Keratinocyte (primary cell): ENCODE data around the gene F7. TPM values are rescaled to one million over a fixed set of nuclear protein-coding genes. Genes with fewer than 3 reads are reported as not detected.

ENCODE experiments used
- DNase-seq: peaks from one replicate; pipeline ENCODE4 v3.0.0-alpha.2; 2011; ENCODE audit warnings: low read depth, missing footprints, low spot score
- FAIRE-seq: peaks from 2 replicates; lab custom pipeline; 2011; peaks lifted over from hg19 to GRCh38; lab: Jason Lieb, UNC
- H2AFZ ChIP-seq: 2 replicates; pipeline ENCODE4 v1.6.0; 2012; ENCODE audit warnings: low read length, control low read depth, inconsistent platforms; ENCODE audit not compliant: control insufficient read depth
- H3K27ac ChIP-seq: 2 replicates; pipeline ENCODE4 v1.5.1; 2011; ENCODE audit warnings: low read length; ENCODE audit not compliant: control insufficient read depth, insufficient read depth
- H3K27me3 ChIP-seq: 3 replicates; pipeline ENCODE4 v1.6.0; 2011; ENCODE audit warnings: low read length; ENCODE audit not compliant: control insufficient read depth, insufficient read depth; ENCODE audit errors: extremely low read depth
- H3K36me3 ChIP-seq, 2 experiments: 2 replicates in 1 of 2; 3 replicates in 1 of 2; pipeline ENCODE4 v1.5.1; 2011; ENCODE audit warnings: low read length in 2 of 2, mild to moderate bottlenecking in 1 of 2; ENCODE audit not compliant: control insufficient read depth in 2 of 2, insufficient read depth in 2 of 2; ENCODE audit errors: extremely low read depth in 1 of 2
- H3K4me1 ChIP-seq: 3 replicates; pipeline ENCODE4 v1.5.1; 2011; ENCODE audit warnings: low read length; ENCODE audit not compliant: control insufficient read depth, insufficient read depth; ENCODE audit errors: extremely low read depth
- H3K4me2 ChIP-seq: 3 replicates; pipeline ENCODE4 v1.6.0; 2011; ENCODE audit warnings: low read depth, low read length; ENCODE audit not compliant: control insufficient read depth, insufficient read depth; ENCODE audit errors: extremely low read depth
- H3K4me3 ChIP-seq, 3 experiments: fragments of 200-600 bp in 1 of 3; sonication (generic) in 1 of 3; 2 replicates in 2 of 3; 3 replicates in 1 of 3; pipeline ENCODE4 v1.5.1; 2011 to 2016; ENCODE audit warnings: low read length in 3 of 3, mild to moderate bottlenecking in 3 of 3, control low read depth in 2 of 3, inconsistent platforms in 1 of 3, low read depth in 1 of 3, mixed read lengths in 1 of 3, mixed run types in 1 of 3, moderate library complexity in 1 of 3; ENCODE audit not compliant: control insufficient read depth in 2 of 3, insufficient read depth in 2 of 3; ENCODE audit errors: extremely low read depth in 1 of 3
- H3K79me2 ChIP-seq: 2 replicates; pipeline ENCODE4 v1.6.0; 2012; ENCODE audit warnings: low read length; ENCODE audit not compliant: control insufficient read depth, insufficient read depth
- H3K9ac ChIP-seq: 3 replicates; pipeline ENCODE4 v1.6.0; 2011; ENCODE audit warnings: low read length; ENCODE audit not compliant: control insufficient read depth, insufficient read depth; ENCODE audit errors: extremely low read depth
- H3K9me1 ChIP-seq: 3 replicates; pipeline ENCODE4 v1.6.0; 2011; ENCODE audit warnings: low read length; ENCODE audit not compliant: control insufficient read depth, insufficient read depth; ENCODE audit errors: extremely low read depth
- H3K9me3 ChIP-seq: 2 replicates; pipeline ENCODE4 v1.5.1; 2012; ENCODE audit warnings: low read depth, low read length; ENCODE audit not compliant: control insufficient read depth
- H4K20me1 ChIP-seq: 3 replicates; pipeline ENCODE4 v1.6.0; 2011; ENCODE audit warnings: low read length; ENCODE audit not compliant: control insufficient read depth, insufficient read depth; ENCODE audit errors: extremely low read depth
- EZH2 ChIP-seq: IDR thresholded peaks from one replicate; pipeline ENCODE4 v1.6.1; 2012; ENCODE audit warnings: inconsistent platforms, mild to moderate bottlenecking, low read length, moderate library complexity
- dilution Hi-C: fragments of 300-500 bp; cut with MboI; formaldehyde crosslinking; loops from one replicate; pipeline ENCODE4 v1.7.0; 2020; ENCODE audit warnings: low sequenced_read_pairs; ENCODE audit not compliant: extremely low pct_ligation_motif_present
- polyA plus RNA-seq, 5 experiments: library from polyadenylated mRNA; depleted of rRNA in 3 of 5; stranded (reverse) in 3 of 5; stranded (forward) in 1 of 5; unstranded in 1 of 5; fragments of >200 nt; gene quantifications; 1 replicate in 1 of 5; 2 replicates in 3 of 5; 3 replicates in 1 of 5; pipeline versions ENCODE4 v1.2.1 to v1.2.3, GENCODE V29; 2011 to 2012; ENCODE audit warnings: missing spikeins in 2 of 5, low read depth in 1 of 5, low replicate concordance in 1 of 5
- TF ChIP-seq, protein P1 (sequence below), 3 experiments: IDR thresholded peaks in 1 of 3; conservative IDR thresholded peaks in 1 of 3; optimal IDR thresholded peaks in 1 of 3; 2 replicates in 2 of 3; 3 replicates in 1 of 3; pipeline versions ENCODE3 to v1.5.1; 2011; ENCODE audit warnings: low read length in 3 of 3, mild to moderate bottlenecking in 3 of 3, moderate library complexity in 2 of 3, control low read depth in 1 of 3, inconsistent platforms in 1 of 3; ENCODE audit not compliant: insufficient read depth in 2 of 3; ENCODE audit errors: extremely low read depth in 1 of 3

Gene F7
- polyA plus RNA-seq, 1 donor (not counting 4 experiments of a cell fraction or from before 2014, with no cell fraction given) = not detected

DNA sequence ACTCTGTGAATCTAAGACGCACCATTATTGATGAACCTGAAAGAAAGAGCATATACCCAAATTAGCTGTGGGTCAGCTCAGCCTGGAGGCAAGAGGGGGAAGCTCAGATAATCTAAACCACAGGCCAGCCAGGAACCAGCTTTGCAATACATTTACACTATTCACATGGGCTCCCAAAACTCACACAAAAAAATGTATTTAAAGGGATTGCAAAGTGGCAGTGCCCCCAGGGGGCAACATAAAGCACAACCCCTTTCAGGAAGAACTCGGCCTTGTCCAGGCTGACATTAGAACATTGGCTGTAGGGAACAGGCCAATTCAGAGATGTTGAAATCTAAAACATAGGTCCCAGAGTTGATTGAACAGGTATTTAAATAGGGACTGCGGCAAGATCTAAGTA is 49.6 kb downstream of the F7 start:
- Histone ChIP-seq H3K27me3 (peaks cover 29% of the 10 kb centered on the region), H3K4me3 (no peak overlapping the region), H3K27ac (no peak overlapping the region), H3K36me3 (no peaks in the 10 kb centered on the region), H3K4me2 (no peak overlapping the region), H4K20me1 (no peaks in the 10 kb centered on the region), H3K79me2 (no peaks in the 10 kb centered on the region), H3K9me3 (no peaks in the 10 kb centered on the region), H3K9me1 (no peaks in the 10 kb centered on the region), H3K9ac (no peak overlapping the region), H2AFZ (no peak overlapping the region), H3K4me1 (peaks cover 9% of the 10 kb centered on the region)
- dilution Hi-C loops = no loop called here
- no peak for DNase-seq
- FAIRE-seq = no peak
- TF ChIP-seq, protein P1, sequence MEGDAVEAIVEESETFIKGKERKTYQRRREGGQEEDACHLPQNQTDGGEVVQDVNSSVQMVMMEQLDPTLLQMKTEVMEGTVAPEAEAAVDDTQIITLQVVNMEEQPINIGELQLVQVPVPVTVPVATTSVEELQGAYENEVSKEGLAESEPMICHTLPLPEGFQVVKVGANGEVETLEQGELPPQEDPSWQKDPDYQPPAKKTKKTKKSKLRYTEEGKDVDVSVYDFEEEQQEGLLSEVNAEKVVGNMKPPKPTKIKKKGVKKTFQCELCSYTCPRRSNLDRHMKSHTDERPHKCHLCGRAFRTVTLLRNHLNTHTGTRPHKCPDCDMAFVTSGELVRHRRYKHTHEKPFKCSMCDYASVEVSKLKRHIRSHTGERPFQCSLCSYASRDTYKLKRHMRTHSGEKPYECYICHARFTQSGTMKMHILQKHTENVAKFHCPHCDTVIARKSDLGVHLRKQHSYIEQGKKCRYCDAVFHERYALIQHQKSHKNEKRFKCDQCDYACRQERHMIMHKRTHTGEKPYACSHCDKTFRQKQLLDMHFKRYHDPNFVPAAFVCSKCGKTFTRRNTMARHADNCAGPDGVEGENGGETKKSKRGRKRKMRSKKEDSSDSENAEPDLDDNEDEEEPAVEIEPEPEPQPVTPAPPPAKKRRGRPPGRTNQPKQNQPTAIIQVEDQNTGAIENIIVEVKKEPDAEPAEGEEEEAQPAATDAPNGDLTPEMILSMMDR (optimal IDR thresholded peaks at IDR 0.05 in 1 of 3, IDR thresholded peaks at IDR 0.05 in 1 of 3, conservative IDR thresholded peaks at IDR 0.05 in 1 of 3; ENCODE audit: extremely low read depth in 1 of 3, insufficient read depth in 2 of 3, low read length in 3 of 3) = no peak

DNA sequence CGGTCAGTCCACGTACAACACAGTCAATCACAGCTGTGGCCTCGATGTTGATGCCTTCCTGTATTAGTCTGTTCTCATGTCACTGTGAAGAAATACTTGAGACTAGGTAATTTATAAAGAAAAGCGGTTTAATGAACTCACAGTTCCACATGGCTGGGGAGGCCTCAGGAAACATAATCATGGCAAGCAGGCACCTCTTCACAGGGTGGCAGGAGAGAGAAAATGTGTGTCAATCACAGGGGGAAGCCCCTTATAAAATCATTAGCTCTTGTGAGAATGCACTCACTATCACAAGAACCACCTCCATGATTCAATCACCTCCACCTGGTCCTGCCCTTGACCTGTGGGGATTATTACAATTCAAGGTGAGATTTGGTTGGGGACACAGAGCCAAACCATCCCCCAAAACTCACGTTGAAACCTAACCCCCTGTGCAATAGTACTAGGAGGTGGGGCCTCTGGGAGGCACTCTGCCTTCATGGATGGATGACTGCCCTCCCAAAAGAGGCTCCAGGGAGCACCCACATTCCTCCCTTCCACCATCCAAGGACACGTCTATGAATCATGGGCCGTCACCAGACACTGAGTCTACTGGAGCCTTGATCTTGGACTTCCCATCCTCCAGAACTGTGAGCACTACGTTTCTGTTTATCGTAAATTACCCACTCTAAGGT is 50.5 kb downstream of the F7 start:
- H2AFZ ChIP-seq = no peak overlapping the region
- H3K79me2 ChIP-seq = no peaks in the 10 kb centered on the region
- H4K20me1 ChIP-seq = no peaks in the 10 kb centered on the region
- no peaks in the 10 kb centered on the region for H3K9me1 ChIP-seq
- no peaks in the 10 kb centered on the region for H3K36me3 ChIP-seq
- dilution Hi-C loops = no loop called here
- H3K9me3 ChIP-seq = no peaks in the 10 kb centered on the region
- DNase-seq = no peak
- H3K9ac ChIP-seq = no peak overlapping the region
- H3K4me2 ChIP-seq = no peak overlapping the region
- TF ChIP-seq, protein P1 (optimal IDR thresholded peaks at IDR 0.05 in 1 of 3, IDR thresholded peaks at IDR 0.05 in 1 of 3, conservative IDR thresholded peaks at IDR 0.05 in 1 of 3; ENCODE audit: extremely low read depth in 1 of 3, insufficient read depth in 2 of 3, low read length in 3 of 3) = no peak
- no peak for TF ChIP-seq EZH2
- peaks cover 9% of the 10 kb centered on the region for H3K4me1 ChIP-seq
- H3K27ac ChIP-seq = no peak overlapping the region
- H3K27me3 ChIP-seq = peaks cover 33% of the 10 kb centered on the region
- FAIRE-seq = no peak
- no peak overlapping the region for H3K4me3 ChIP-seq
